HUDEP-2 (cell line): ENCODE results near the gene IQCH.
"Not testable (repeated sequence)": the region's sequence is repeated elsewhere in the genome, so short reads cannot be mapped to it uniquely, and the experiment has no call there.

ENCODE experiments used
- DNase-seq, 76 experiments: peaks; one replicate each; lab custom pipeline; 2025; ENCODE audit not compliant: unreplicated experiment in 76 of 76; lab: John Stamatoyannopoulos, UW

The IQCH gene

GRCh38 chr15:67421105-67421504, 166.5 kb downstream of the IQCH start:
- DNase-seq = no peak

DNA sequence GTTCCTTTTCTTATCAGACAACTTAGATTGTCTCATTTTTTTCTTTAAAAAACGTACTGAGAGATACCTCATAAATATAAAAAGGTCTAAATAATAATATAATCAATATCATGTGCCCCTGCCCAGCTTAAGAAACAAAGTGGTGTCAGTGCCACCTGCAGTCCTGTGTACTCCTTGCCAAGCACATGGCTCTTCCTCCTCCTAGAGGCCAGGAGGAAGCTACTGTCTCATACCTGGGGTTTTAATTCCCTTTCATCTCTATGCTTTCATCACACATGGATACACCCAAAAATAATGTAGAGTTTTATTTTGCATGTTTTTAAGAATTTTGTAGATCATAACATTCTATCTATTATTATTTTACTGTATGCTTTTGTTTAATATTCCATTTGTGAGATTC, 167.7 kb downstream of the IQCH start:
- no peak for DNase-seq

- DNase-seq = peak in 27 of 76 experiments; percentile 1 to 32 (median 11)
Measured at GRCh38 chr15:67433495-67434099, 179.0 kb downstream of the IQCH start.

- not testable (repeated sequence) for DNase-seq
Measured at GRCh38 chr15:67436351-67437250, 182.0 kb downstream of the IQCH start.

DNA sequence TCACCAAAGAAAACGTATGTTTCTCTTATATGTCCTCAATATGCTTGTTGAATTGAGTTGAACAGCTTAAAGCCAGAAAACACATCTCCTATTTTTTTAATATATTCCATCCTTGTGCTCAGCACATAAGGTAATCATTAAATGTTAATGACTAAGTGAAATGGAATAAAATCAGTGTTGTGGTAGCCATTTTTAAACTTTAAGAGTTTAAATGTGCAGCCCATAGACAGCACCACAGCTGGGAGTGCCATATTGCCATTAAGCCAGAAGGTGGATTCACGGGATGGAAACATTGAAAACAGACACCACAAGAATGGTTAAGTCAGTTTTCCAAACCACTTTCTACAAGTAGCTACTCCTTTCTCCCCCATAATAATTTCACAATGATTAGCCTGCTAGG, 189.5 kb downstream of the IQCH start:
- no peak for DNase-seq

- no peak for DNase-seq
Measured at GRCh38 chr15:67446449-67446848, 191.9 kb downstream of the IQCH start.

GRCh38 chr15:67448372-67448771, 193.8 kb downstream of the IQCH start:
- DNase-seq = not testable (repeated sequence)

DNA sequence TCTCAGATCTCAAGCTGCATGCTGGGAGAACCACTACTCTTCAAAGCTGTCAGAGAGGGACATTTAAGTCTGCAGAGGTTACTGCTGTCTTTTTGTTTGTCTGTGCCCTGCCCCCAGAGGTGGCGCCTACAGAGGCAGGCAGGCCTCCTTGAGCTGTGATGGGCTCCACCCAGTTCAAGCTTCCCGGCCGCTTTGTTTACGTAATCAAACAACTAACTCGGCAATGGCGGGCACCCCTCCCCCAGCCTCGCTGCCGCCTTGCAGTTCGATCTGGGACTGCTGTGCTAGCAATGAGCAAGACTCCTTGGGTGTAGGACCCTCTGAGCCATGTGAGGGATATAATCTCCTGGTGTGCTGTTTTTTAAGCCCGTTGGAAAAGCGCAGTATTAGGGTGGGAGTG, 199.1 kb downstream of the IQCH start:
- DNase-seq = not testable (repeated sequence)

DNA sequence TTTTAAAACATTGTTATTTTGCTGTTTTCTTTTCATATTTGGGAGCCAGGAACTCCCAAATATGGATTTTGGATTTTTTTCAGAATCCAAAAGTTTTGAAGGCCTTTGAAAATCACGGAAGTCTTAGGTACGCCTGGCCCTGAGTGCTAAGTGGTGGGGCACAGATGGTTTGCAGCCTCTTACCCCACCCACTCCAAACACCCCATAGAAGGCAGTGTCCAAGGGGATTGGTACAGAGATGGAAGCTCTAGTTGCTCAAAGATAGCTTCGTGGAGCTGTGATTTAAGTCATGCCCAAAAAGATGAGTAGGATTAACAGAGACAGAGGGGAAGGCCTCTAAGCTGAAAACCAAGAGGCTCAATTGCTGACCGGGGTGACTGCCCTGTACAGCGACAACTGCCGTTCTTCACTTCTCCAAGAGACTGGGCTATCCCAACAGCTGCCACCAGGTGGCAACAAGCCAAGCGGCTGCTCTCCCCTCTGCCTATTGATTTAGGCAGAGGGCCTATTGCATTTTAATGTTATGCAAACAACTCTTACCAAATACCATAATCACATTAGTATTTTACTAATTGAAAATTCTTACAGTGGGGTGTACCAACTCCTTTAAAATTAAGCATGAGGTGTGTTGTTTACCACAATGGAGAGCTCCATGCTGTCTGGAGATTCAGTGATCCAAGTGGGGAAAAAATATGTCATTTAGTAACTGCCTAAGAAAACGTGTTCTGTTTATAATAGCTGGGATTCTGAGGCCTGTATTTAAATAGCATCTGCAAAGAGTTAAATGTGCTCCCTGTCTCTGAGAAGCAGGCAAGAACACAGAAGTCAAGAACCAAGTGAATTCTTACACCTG, 202.3 kb downstream of the IQCH start:
- DNase-seq = peak in 68 of 76 experiments; percentile 1 to 80 (median 54)

DNA sequence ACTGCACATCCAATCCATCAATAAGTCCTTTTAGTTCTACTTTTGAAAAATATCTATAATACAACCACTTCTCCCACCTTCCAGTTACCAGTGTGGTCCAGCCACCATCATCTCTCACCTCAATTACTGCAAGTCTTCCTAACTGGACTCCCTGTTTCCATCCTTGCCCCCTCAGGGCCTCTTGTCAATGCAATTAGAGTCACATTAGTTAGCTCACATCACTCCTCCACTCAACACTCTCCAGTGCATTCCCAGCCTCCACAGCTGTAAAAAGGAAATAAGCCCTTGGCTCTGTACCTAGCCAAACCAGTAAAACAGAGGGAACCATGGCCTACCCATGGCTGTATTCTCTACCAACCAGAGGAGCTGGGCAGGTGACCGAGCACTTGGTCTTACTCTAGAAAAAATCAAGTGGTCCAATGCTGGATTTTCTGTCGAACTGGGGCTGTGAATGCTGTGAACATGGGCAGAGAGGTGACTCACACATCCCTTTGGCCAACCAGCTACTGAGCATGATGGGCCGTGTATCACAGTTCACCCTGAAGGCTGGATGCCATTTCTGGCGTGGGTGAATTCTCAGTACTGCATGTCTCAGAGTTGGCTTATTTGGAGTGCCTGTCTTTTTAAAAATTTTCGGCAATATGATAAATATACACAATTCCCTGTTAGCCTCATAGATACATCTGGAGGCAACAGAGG, 203.9 kb downstream of the IQCH start:
- DNase-seq = no peak

- DNase-seq = no peak
Measured at GRCh38 chr15:67460521-67460920, 205.9 kb downstream of the IQCH start.

GRCh38 chr15:67461735-67462134, 207.1 kb downstream of the IQCH start:
- no peak for DNase-seq

GRCh38 chr15:67462875-67463274, 208.3 kb downstream of the IQCH start:
- no peak for DNase-seq

- no peak for DNase-seq
Measured at GRCh38 chr15:67463488-67463887, 208.9 kb downstream of the IQCH start.

- DNase-seq = no peak
Measured at GRCh38 chr15:67465196-67465952, 210.8 kb downstream of the IQCH start.

DNA sequence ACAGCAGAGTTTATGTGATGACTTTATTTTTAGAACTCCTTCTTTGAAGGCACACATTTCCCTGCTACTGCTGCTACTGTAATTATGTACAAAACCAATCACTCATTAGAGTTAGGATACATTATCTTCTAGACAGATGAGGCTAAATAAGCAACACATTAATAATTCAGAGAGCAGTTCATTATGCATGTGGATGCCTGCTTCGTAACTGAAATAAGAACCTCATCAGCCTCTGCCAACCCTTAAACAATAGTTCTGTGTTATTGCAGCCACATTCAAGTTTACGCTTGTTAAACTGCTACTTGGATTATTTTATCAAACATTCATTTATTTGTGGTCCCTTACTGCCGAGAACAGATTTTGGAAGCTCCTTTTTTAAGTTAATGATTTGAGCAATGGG, 213.8 kb downstream of the IQCH start:
- DNase-seq = no peak

- no peak for DNase-seq
Measured at GRCh38 chr15:67469680-67470079, 215.1 kb downstream of the IQCH start.

GRCh38 chr15:67472957-67473356, 218.4 kb downstream of the IQCH start:
- no peak for DNase-seq

GRCh38 chr15:67474405-67475110, 220.0 kb downstream of the IQCH start:
- DNase-seq = no peak
